Neuronal stem cell (in vitro differentiated cells): ENCODE results near the gene FAM98B.

ENCODE experiments used
- DNase-seq: peaks from one replicate; pipeline ENCODE4 v3.0.0-alpha.2; 2013; ENCODE audit warnings: low spot score
- H2AFZ ChIP-seq: one replicate; pipeline ENCODE4 v1.6.1; 2013; ENCODE audit warnings: mild to moderate bottlenecking, low read length, inconsistent platforms
- H2AK5ac ChIP-seq: 2 replicates; pipeline ENCODE4 v1.6.1; 2013; ENCODE audit warnings: low read depth, mild to moderate bottlenecking, inconsistent platforms, low read length, moderate library complexity, mixed read lengths
- H2BK120ac ChIP-seq: 2 replicates; pipeline ENCODE4 v1.6.1; 2013; ENCODE audit warnings: low read depth, mild to moderate bottlenecking, inconsistent platforms, low read length, moderate library complexity, mixed read lengths
- H2BK12ac ChIP-seq: one replicate; pipeline ENCODE4 v1.6.1; 2013; ENCODE audit warnings: low read length, inconsistent platforms
- H2BK15ac ChIP-seq: 2 replicates; pipeline ENCODE4 v1.6.1; 2013; ENCODE audit warnings: mild to moderate bottlenecking, low read length, inconsistent platforms, mixed read lengths
- H2BK5ac ChIP-seq: one replicate; pipeline ENCODE4 v1.6.1; 2013; ENCODE audit warnings: inconsistent platforms, mild to moderate bottlenecking, low read length, moderate library complexity
- H3K14ac ChIP-seq: one replicate; pipeline ENCODE4 v1.6.1; 2013; ENCODE audit warnings: low read length, inconsistent platforms
- H3K18ac ChIP-seq: 2 replicates; pipeline ENCODE4 v1.6.1; 2013; ENCODE audit warnings: low read length, inconsistent platforms
- H3K23ac ChIP-seq: 2 replicates; pipeline ENCODE4 v1.6.1; 2013; ENCODE audit warnings: low read depth, mild to moderate bottlenecking, mixed read lengths, low read length, inconsistent platforms; ENCODE audit not compliant: poor library complexity
- H3K27ac ChIP-seq: replicated peaks from 3 replicates; pipeline ENCODE4 v1.5.1; 2013; ENCODE audit warnings: low read length, inconsistent platforms
- H3K27me3 ChIP-seq, 3 experiments: 2 replicates each; pipeline ENCODE4 v1.6.1; 2013; ENCODE audit warnings: low read length in 3 of 3, mild to moderate bottlenecking in 2 of 3, inconsistent platforms in 1 of 3, low read depth in 1 of 3, mixed read lengths in 1 of 3, moderate library complexity in 1 of 3; ENCODE audit not compliant: control insufficient read depth in 3 of 3, insufficient read depth in 3 of 3
- H3K36me3 ChIP-seq, 2 donors: replicated peaks in 1 of 2; 2 replicates each; pipeline ENCODE4 v1.6.1; 2013; ENCODE audit warnings: low read length in 2 of 2; ENCODE audit not compliant: control insufficient read depth in 2 of 2, insufficient read depth in 2 of 2
- H3K4ac ChIP-seq: 2 replicates; pipeline ENCODE4 v1.6.1; 2013; ENCODE audit warnings: inconsistent platforms, mild to moderate bottlenecking, low read length, moderate library complexity
- H3K4me1 ChIP-seq, 2 donors: 1 replicate in 1 of 2; 2 replicates in 1 of 2; pipeline ENCODE4 v1.6.1; 2013; ENCODE audit warnings: low read length in 2 of 2, low read depth in 1 of 2; ENCODE audit not compliant: control insufficient read depth in 2 of 2, insufficient read depth in 1 of 2
- H3K4me2 ChIP-seq: one replicate; pipeline ENCODE4 v1.6.1; 2013; ENCODE audit warnings: mild to moderate bottlenecking, low read length, inconsistent platforms; ENCODE audit not compliant: insufficient read depth, poor library complexity, severe bottlenecking
- H3K4me3 ChIP-seq, 2 donors: 2 replicates each; pipeline ENCODE4 v1.5.1; 2013; ENCODE audit warnings: low read length in 2 of 2, mild to moderate bottlenecking in 2 of 2, inconsistent platforms in 1 of 2, moderate library complexity in 1 of 2
- H3K79me1 ChIP-seq: one replicate; pipeline ENCODE4 v1.6.1; 2013; ENCODE audit warnings: low read depth, mild to moderate bottlenecking, inconsistent platforms, low read length, moderate library complexity
- H3K9ac ChIP-seq: one replicate; pipeline ENCODE4 v1.6.1; 2013; ENCODE audit warnings: mild to moderate bottlenecking, low read depth, low read length, inconsistent platforms; ENCODE audit not compliant: poor library complexity
- H3K9me3 ChIP-seq, 2 donors: replicated peaks in 1 of 2; 2 replicates each; pipeline versions ENCODE3 to v1.6.1; 2013; ENCODE audit warnings: low read length in 2 of 2, mild to moderate bottlenecking in 2 of 2, inconsistent platforms in 1 of 2, low read depth in 1 of 2, mixed read lengths in 1 of 2, moderate library complexity in 1 of 2; ENCODE audit not compliant: control insufficient read depth in 2 of 2, insufficient read depth in 1 of 2
- H4K8ac ChIP-seq: one replicate; pipeline ENCODE4 v1.6.1; 2013; ENCODE audit warnings: low read depth, mild to moderate bottlenecking, inconsistent platforms, low read length, moderate library complexity
- H4K91ac ChIP-seq: one replicate; pipeline ENCODE4 v1.6.1; 2013; ENCODE audit warnings: low read length, low read depth, mild to moderate bottlenecking, inconsistent platforms; ENCODE audit not compliant: poor library complexity
- WGBS, 2 donors: extraction: QIAGEN DNeasy Blood & Tissue Kit; methylation state at CpG; one replicate each; pipeline ENCODE4 v1.1.7; 2013; ENCODE audit warnings: missing lambda C conversion rate in 2 of 2, mixed read lengths in 1 of 2; ENCODE audit not compliant: insufficient read length in 2 of 2, insufficient replicate concordance in 1 of 2; ENCODE audit errors: extremely low coverage in 2 of 2; 5-methylcytosine and 5-hydroxymethylcytosine counted together

FAM98B gene

GRCh38 chr15:38412466-38412865 is 41.5 kb upstream of the FAM98B start:
- H3K23ac ChIP-seq: no peak overlapping the region
- no peak overlapping the region for H2AFZ ChIP-seq
- H2BK12ac ChIP-seq: no peak overlapping the region
- H3K4me2 ChIP-seq: no peak overlapping the region
- no peaks in the 10 kb centered on the region for H3K27me3 ChIP-seq
- H3K27ac ChIP-seq: no peak overlapping the region
- H3K18ac ChIP-seq: no peak overlapping the region
- no peaks in the 10 kb centered on the region for H3K36me3 ChIP-seq
- no peaks in the 10 kb centered on the region for H3K9me3 ChIP-seq
- H2BK15ac ChIP-seq: no peak overlapping the region
- H4K8ac ChIP-seq: no peak overlapping the region
- H2AK5ac ChIP-seq: no peak overlapping the region
- no peak overlapping the region for H3K4me3 ChIP-seq
- DNase-seq: no peak
- H3K14ac ChIP-seq: no peak overlapping the region
- H4K91ac ChIP-seq: no peak overlapping the region
- no peak overlapping the region for H2BK120ac ChIP-seq
- H3K9ac ChIP-seq: no peak overlapping the region
- H3K79me1 ChIP-seq: no peaks in the 10 kb centered on the region
- H2BK5ac ChIP-seq: no peak overlapping the region
- H3K4ac ChIP-seq: no peak overlapping the region
- no peaks in the 10 kb centered on the region for H3K4me1 ChIP-seq
- WGBS, 2 donors: no CpG with 5 or more reads among the region's 3 CpGs

DNA sequence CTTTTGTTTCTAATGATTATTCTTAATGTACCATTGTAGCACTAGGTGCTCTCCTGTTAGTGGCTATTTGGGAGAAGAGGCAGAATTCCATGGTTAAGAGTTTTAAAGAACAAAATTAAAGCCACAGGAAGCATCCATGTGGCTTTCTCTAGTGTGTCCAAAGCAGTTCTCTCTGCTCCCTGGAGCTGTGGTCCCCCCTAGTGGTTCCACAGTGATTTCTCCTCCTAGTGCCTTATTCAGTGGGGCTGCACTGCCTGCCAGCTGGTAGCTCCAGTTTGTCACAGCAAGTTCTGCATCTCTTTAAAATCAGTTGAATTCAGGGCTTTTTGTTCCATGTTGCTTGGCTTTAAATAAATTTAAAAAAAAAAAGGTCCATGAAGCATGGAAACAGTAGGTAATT is 39.6 kb upstream of the FAM98B start:
- no peak overlapping the region for H4K8ac ChIP-seq
- H3K4me2 ChIP-seq: no peak overlapping the region
- H3K4me3 ChIP-seq: no peak overlapping the region
- peak; percentile 20 for DNase-seq
- H4K91ac ChIP-seq: no peak overlapping the region
- peaks cover 0 to under 1% (median 0%) of the 10 kb centered on the region in 3 experiments for H3K27me3 ChIP-seq
- no peak overlapping the region for H2BK12ac ChIP-seq
- H3K14ac ChIP-seq: no peak overlapping the region
- no peak overlapping the region for H2BK120ac ChIP-seq
- no peak overlapping the region for H2BK15ac ChIP-seq
- no peak overlapping the region for H2AFZ ChIP-seq
- no peak overlapping the region for H3K9ac ChIP-seq
- no peak overlapping the region for H3K23ac ChIP-seq
- no peaks in the 10 kb centered on the region for H3K36me3 ChIP-seq
- H2AK5ac ChIP-seq: no peak overlapping the region
- no peak overlapping the region for H2BK5ac ChIP-seq
- H3K4me1 ChIP-seq: no peaks in the 10 kb centered on the region
- no peak overlapping the region for H3K4ac ChIP-seq
- no peaks in the 10 kb centered on the region for H3K9me3 ChIP-seq
- no peak overlapping the region for H3K27ac ChIP-seq
- H3K18ac ChIP-seq: no peak overlapping the region
- no peaks in the 10 kb centered on the region for H3K79me1 ChIP-seq

- H2BK5ac ChIP-seq: no peak overlapping the region
- no peak overlapping the region for H4K91ac ChIP-seq
- H3K4me2 ChIP-seq: no peak overlapping the region
- no peak overlapping the region for H2AK5ac ChIP-seq
- no peak overlapping the region for H2BK120ac ChIP-seq
- no peak overlapping the region for H2BK15ac ChIP-seq
- no peak overlapping the region for H3K9ac ChIP-seq
- no peak overlapping the region for H4K8ac ChIP-seq
- no peak overlapping the region for H3K18ac ChIP-seq
- H3K27ac ChIP-seq: no peak overlapping the region
- no peak overlapping the region for H2BK12ac ChIP-seq
- no peak overlapping the region for H3K14ac ChIP-seq
- H3K9me3 ChIP-seq: peaks cover 0 to 3% of the 10 kb centered on the region in 2 donors
- H3K79me1 ChIP-seq: no peaks in the 10 kb centered on the region
- peak overlapping the region in 1 of 2 donors; percentile 40 for H3K4me3 ChIP-seq
- H2AFZ ChIP-seq: no peak overlapping the region
- H3K27me3 ChIP-seq: peaks cover 0 to 4% (median 0%) of the 10 kb centered on the region in 3 experiments
- no peaks in the 10 kb centered on the region for H3K4me1 ChIP-seq
- no peaks in the 10 kb centered on the region for H3K36me3 ChIP-seq
- WGBS, 2 donors: no CpG with 5 or more reads among the region's 4 CpGs
- H3K4ac ChIP-seq: no peak overlapping the region
- no peak overlapping the region for H3K23ac ChIP-seq
- DNase-seq: no peak
Measured at GRCh38 chr15:38421069-38421690, 32.7 kb upstream of the FAM98B start.

GRCh38 chr15:38424101-38424552 is 29.8 kb upstream of the FAM98B start:
- Histone ChIP-seq H3K36me3 (no peaks in the 10 kb centered on the region), H2BK120ac (no peak overlapping the region), H3K4me2 (no peak overlapping the region), H3K23ac (no peak overlapping the region), H3K9ac (no peak overlapping the region), H3K27me3 (peaks cover 0 to 6% (median 0%) of the 10 kb centered on the region in 3 experiments), H2BK15ac (no peak overlapping the region), H2BK5ac (no peak overlapping the region), H3K14ac (no peak overlapping the region), H2AK5ac (no peak overlapping the region), H3K18ac (no peak overlapping the region), H2BK12ac (no peak overlapping the region), H2AFZ (no peak overlapping the region), H3K4me1 (no peaks in the 10 kb centered on the region), H3K9me3 (peaks cover 0 to 3% of the 10 kb centered on the region in 2 donors), H4K91ac (no peak overlapping the region), H3K4me3 (peak overlapping the region in 1 of 2 donors; percentile 63), H3K27ac (no peak overlapping the region), H3K79me1 (no peaks in the 10 kb centered on the region), H4K8ac (no peak overlapping the region), H3K4ac (no peak overlapping the region)
- WGBS, 2 donors: no CpG with 5 or more reads among the region's 4 CpGs
- DNase-seq: no peak
